Suprapubic skin (tissue), 4 donors: ENCODE measurements around the gene CRTAC1.

Source experiments
- POLR2A ChIP-seq, 2 donors: fragments of 450-650 bp; IDR thresholded peaks; one replicate each; pipeline ENCODE4 v1.6.1; 2017; ENCODE audit warnings: antibody characterized with exemption in 2 of 2, mild to moderate bottlenecking in 2 of 2, moderate library complexity in 2 of 2
- POLR2AphosphoS5 ChIP-seq, 3 donors: sonication (generic); formaldehyde crosslinking; IDR thresholded peaks; one replicate each; pipeline ENCODE4 v1.6.1; 2017; ENCODE audit warnings: antibody characterized with exemption in 3 of 3
- TF ChIP-seq, protein P1 (sequence below), 2 donors: fragments of 200-600 bp in 1 of 2; fragments of 450-650 bp in 1 of 2; sonication (generic) in 1 of 2; IDR thresholded peaks; one replicate each; pipeline ENCODE4 v1.5.1; 2016 to 2019; ENCODE audit warnings: antibody characterized with exemption in 2 of 2, mild to moderate bottlenecking in 1 of 2, moderate library complexity in 1 of 2

DNA sequence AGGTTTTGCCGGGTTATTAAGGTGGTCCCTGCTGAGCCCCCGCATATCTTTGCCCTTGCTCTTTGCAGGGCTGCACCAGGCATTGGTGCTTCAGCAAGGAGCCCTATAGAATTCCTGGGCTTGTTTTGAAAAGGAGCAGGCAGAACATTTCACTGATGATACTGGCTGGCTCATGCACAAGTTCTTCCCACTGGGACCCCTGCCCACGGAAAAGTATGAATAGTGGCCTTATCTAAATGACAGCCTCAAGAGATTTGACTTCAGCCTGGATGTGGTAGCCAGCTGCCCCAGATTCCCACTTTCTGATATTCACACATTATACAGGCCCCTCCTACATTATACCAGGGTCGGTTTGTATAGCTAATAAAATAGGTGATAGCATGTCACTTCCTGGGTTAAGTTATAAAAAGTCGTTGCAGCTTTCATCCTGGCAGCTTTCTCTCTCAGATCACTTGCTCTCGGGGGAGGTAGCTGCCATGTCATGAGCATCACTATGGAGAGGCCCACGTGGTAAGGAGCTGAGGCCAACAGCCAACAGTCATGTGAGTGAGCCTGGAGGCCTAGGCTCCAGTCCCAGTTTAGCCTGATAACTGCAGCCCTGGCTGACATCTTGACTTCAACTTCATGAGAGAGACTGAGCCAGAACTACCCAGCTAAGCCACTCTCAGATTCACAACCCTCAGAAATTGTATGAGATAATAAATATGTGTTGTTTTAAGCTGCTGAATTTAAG is 16.8 kb upstream of the CRTAC1 start:
- TF ChIP-seq POLR2AphosphoS5 (IDR thresholded peaks at IDR 0.05) (no peak), POLR2A (IDR thresholded peaks at IDR 0.05) (no peak)
- TF ChIP-seq, protein P1, sequence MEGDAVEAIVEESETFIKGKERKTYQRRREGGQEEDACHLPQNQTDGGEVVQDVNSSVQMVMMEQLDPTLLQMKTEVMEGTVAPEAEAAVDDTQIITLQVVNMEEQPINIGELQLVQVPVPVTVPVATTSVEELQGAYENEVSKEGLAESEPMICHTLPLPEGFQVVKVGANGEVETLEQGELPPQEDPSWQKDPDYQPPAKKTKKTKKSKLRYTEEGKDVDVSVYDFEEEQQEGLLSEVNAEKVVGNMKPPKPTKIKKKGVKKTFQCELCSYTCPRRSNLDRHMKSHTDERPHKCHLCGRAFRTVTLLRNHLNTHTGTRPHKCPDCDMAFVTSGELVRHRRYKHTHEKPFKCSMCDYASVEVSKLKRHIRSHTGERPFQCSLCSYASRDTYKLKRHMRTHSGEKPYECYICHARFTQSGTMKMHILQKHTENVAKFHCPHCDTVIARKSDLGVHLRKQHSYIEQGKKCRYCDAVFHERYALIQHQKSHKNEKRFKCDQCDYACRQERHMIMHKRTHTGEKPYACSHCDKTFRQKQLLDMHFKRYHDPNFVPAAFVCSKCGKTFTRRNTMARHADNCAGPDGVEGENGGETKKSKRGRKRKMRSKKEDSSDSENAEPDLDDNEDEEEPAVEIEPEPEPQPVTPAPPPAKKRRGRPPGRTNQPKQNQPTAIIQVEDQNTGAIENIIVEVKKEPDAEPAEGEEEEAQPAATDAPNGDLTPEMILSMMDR (IDR thresholded peaks at IDR 0.05): no peak
